Panc1 (cell line): ENCODE data around the gene APLF. TPM values are rescaled to one million over a fixed set of nuclear protein-coding genes. Genes with fewer than 3 reads are reported as not detected.

Experiments used
- ATAC-seq: fragments of 200-7000 bp; cut with Tn5 transposase; 2 replicates; pipeline ENCODE4 v1.9.1; 2020; ENCODE audit warnings: mild to moderate bottlenecking, moderate library complexity
- BruUV-seq: library from RNA; stranded (reverse); fragments of 400-500 nt; replicated peaks from 2 replicates; lab custom pipeline; 2021; lab: Mats Ljungman, UMichigan
- CTCF ChIA-PET: fragments of 300-600 bp; sonication (Branson Sonifier 250); formaldehyde crosslinking; loops from one replicate; lab custom pipeline; 2022; ENCODE audit warnings: antibody characterized with exemption; lab: Charles Lee
- POLR2A ChIA-PET: fragments of 300-600 bp; sonication (Branson Sonifier 250); formaldehyde crosslinking; loops from one replicate; lab custom pipeline; 2022; ENCODE audit warnings: antibody characterized with exemption; lab: Charles Lee
- DNase-seq: peaks from one replicate; pipeline ENCODE4 v3.0.0-alpha.2; 2010; ENCODE audit warnings: low read depth, low spot score
- H3K27ac ChIP-seq: 2 replicates; pipeline ENCODE4 v1.5.1; 2011; ENCODE audit warnings: mild to moderate bottlenecking, low read length, inconsistent platforms
- H3K27me3 ChIP-seq: fragments of 200-500 bp; sonication (Bioruptor generic); 2 replicates; pipeline ENCODE4 v1.6.0; 2014; ENCODE audit warnings: low read length, inconsistent platforms; ENCODE audit not compliant: control insufficient read depth, insufficient read depth
- H3K36me3 ChIP-seq: fragments of 200-500 bp; sonication (Bioruptor generic); 2 replicates; pipeline ENCODE4 v1.5.1; 2014; ENCODE audit warnings: inconsistent platforms, mild to moderate bottlenecking, low read length, moderate library complexity; ENCODE audit not compliant: control insufficient read depth, insufficient read depth
- H3K4me1 ChIP-seq: 2 replicates; pipeline ENCODE4 v1.5.1; 2011; ENCODE audit warnings: inconsistent platforms, mild to moderate bottlenecking, low read length, moderate library complexity; ENCODE audit not compliant: control insufficient read depth, insufficient read depth
- H3K4me3 ChIP-seq, 2 experiments: 2 replicates each; pipeline ENCODE4 v1.5.1; 2011 to 2012; ENCODE audit warnings: low read depth in 2 of 2, low read length in 2 of 2, mild to moderate bottlenecking in 2 of 2, inconsistent platforms in 1 of 2, moderate library complexity in 1 of 2
- H3K9me3 ChIP-seq: fragments of 200-500 bp; sonication (Bioruptor generic); 2 replicates; pipeline ENCODE4 v1.5.1; 2014; ENCODE audit warnings: low read depth, mild to moderate bottlenecking, inconsistent platforms, low read length, moderate library complexity; ENCODE audit not compliant: control insufficient read depth, insufficient read depth
- POLR2AphosphoS5 ChIP-seq: IDR thresholded peaks from 2 replicates; pipeline ENCODE4 v1.6.1; 2012; ENCODE audit warnings: mild to moderate bottlenecking, low read depth, low read length, moderate library complexity
- SIN3A ChIP-seq: IDR thresholded peaks from 2 replicates; pipeline ENCODE4 v1.6.1; 2012; ENCODE audit warnings: low read depth, mild to moderate bottlenecking, low read length, moderate library complexity, borderline replicate concordance; ENCODE audit not compliant: insufficient read depth
- TCF7L2 ChIP-seq: IDR thresholded peaks from 2 replicates; pipeline ENCODE4 v1.6.1; 2011; ENCODE audit warnings: mild to moderate bottlenecking, low read depth, low read length, inconsistent platforms
- in situ Hi-C: cut with HindIII; loops from 2 replicates; pipeline ENCODE4 v1.10.0; 2016; ENCODE audit warnings: low sequenced_read_pairs, low pct_unique_long_range_greater_than_20kb
- intact Hi-C: fragments of 100-400 bp; cut with micrococcal nuclease; formaldehyde crosslinking; loops from one replicate; pipeline ENCODE4 v1.10.0; 2022; ENCODE audit not compliant: unreplicated experiment
- total RNA-seq: library from RNA; stranded (reverse); gene quantifications from one replicate; pipeline ENCODE4 v1.2.1, GENCODE V29; 2021; ENCODE audit not compliant: unreplicated experiment
- TF ChIP-seq, protein P1 (sequence below), 2 experiments: IDR thresholded peaks; 2 replicates each; pipeline ENCODE4 v1.6.1; 2011 to 2012; ENCODE audit warnings: low read depth in 2 of 2, control low read depth in 1 of 2, low read length in 1 of 2, mild to moderate bottlenecking in 1 of 2, moderate library complexity in 1 of 2; ENCODE audit not compliant: insufficient read depth in 1 of 2
- TF ChIP-seq, protein P2 (sequence below): fragments of 450-650 bp; IDR thresholded peaks from 2 replicates; pipeline ENCODE4 v1.5.1; 2017; ENCODE audit warnings: mild to moderate bottlenecking

APLF gene
- total RNA-seq, 1 experiment from 2014 or later: 2.6 TPM

DNA sequence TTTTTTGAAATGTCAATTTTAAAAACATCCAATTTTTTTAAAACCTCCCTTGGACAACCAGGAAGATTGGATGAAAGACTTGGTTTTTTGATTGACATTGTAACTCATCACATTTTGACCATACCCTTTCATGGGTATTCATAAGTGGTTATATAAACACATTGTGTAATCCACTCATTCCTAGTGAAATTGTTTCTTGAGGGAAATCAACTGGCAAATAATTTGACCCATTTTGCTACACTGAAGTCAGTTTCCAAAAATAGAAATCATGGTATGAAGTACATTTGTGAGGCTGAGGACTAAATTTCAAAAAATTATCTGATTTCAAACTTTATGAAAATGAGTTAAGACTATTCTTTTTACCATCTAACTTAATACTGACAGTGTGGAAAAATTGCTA lies 31.8 kb upstream of the APLF start:
- no peaks in the 10 kb centered on the region for H3K9me3 ChIP-seq
- ATAC-seq (no peak), DNase-seq (no peak)
- TF ChIP-seq SIN3A (no peak), TCF7L2 (no peak), POLR2AphosphoS5 (no peak)
- TF ChIP-seq, protein P1, sequence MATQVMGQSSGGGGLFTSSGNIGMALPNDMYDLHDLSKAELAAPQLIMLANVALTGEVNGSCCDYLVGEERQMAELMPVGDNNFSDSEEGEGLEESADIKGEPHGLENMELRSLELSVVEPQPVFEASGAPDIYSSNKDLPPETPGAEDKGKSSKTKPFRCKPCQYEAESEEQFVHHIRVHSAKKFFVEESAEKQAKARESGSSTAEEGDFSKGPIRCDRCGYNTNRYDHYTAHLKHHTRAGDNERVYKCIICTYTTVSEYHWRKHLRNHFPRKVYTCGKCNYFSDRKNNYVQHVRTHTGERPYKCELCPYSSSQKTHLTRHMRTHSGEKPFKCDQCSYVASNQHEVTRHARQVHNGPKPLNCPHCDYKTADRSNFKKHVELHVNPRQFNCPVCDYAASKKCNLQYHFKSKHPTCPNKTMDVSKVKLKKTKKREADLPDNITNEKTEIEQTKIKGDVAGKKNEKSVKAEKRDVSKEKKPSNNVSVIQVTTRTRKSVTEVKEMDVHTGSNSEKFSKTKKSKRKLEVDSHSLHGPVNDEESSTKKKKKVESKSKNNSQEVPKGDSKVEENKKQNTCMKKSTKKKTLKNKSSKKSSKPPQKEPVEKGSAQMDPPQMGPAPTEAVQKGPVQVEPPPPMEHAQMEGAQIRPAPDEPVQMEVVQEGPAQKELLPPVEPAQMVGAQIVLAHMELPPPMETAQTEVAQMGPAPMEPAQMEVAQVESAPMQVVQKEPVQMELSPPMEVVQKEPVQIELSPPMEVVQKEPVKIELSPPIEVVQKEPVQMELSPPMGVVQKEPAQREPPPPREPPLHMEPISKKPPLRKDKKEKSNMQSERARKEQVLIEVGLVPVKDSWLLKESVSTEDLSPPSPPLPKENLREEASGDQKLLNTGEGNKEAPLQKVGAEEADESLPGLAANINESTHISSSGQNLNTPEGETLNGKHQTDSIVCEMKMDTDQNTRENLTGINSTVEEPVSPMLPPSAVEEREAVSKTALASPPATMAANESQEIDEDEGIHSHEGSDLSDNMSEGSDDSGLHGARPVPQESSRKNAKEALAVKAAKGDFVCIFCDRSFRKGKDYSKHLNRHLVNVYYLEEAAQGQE (IDR thresholded peaks at IDR 0.05; ENCODE audit: insufficient read depth in 1 of 2, low read depth in 2 of 2, low read length in 1 of 2): no peak
- TF ChIP-seq, protein P2, sequence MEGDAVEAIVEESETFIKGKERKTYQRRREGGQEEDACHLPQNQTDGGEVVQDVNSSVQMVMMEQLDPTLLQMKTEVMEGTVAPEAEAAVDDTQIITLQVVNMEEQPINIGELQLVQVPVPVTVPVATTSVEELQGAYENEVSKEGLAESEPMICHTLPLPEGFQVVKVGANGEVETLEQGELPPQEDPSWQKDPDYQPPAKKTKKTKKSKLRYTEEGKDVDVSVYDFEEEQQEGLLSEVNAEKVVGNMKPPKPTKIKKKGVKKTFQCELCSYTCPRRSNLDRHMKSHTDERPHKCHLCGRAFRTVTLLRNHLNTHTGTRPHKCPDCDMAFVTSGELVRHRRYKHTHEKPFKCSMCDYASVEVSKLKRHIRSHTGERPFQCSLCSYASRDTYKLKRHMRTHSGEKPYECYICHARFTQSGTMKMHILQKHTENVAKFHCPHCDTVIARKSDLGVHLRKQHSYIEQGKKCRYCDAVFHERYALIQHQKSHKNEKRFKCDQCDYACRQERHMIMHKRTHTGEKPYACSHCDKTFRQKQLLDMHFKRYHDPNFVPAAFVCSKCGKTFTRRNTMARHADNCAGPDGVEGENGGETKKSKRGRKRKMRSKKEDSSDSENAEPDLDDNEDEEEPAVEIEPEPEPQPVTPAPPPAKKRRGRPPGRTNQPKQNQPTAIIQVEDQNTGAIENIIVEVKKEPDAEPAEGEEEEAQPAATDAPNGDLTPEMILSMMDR: no peak
- intact Hi-C loops (no loop called here), in situ Hi-C loops (no loop called here)
- no peaks in the 10 kb centered on the region for H3K36me3 ChIP-seq
- H3K27me3 ChIP-seq: no peaks in the 10 kb centered on the region
- H3K4me1 ChIP-seq: no peaks in the 10 kb centered on the region
- no TSS peak for BruUV-seq
- ChIA-PET POLR2A (interaction anchor here (0.6 kb wide), 1 partner anchor 81 kb away, joined by 3 read pairs; no protein-coding TSS in a partner anchor), CTCF (no interaction called here)
- H3K27ac ChIP-seq: no peak overlapping the region
- H3K4me3 ChIP-seq: no peak overlapping the region

DNA sequence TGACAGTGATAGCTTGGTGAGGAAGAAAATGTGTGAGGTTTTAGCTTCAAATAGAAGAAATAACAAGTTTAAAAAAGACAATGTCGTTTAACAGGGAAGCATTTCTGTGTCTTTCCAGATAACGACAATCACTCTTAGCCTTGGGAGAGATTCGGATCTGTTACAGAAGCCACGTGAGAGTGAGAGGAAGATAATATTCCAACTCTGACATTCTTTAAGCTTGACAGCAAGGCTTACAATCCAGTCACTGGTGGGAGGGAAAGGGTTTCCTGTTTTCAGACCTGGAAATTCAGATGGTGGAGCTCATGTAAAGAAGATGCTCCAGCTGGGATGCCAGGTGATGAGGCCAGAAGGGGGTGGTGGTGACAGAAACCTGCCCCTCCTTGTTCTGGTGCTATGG lies 31.1 kb upstream of the APLF start:
- ATAC-seq (no peak), DNase-seq (no peak)
- intact Hi-C loops: no loop called here
- Histone ChIP-seq H3K4me3 (no peak overlapping the region), H3K9me3 (no peaks in the 10 kb centered on the region), H3K27me3 (no peaks in the 10 kb centered on the region), H3K4me1 (0 out of 2 replicates have a peak, but pooled peaks cover 3% of the 10 kb centered on the region), H3K36me3 (no peaks in the 10 kb centered on the region), H3K27ac (no peak overlapping the region)
- in situ Hi-C loops: no loop called here
- TF ChIP-seq, protein P2: no peak
- TF ChIP-seq TCF7L2 (no peak), POLR2AphosphoS5 (no peak), SIN3A (no peak)
- TF ChIP-seq, protein P1 (IDR thresholded peaks at IDR 0.05; ENCODE audit: insufficient read depth in 1 of 2, low read depth in 2 of 2, low read length in 1 of 2): no peak
- ChIA-PET POLR2A (interaction anchor here (0.6 kb wide), 1 partner anchor 82 kb away, joined by 3 read pairs; no protein-coding TSS in a partner anchor), CTCF (no interaction called here)
- BruUV-seq: no TSS peak
